ENCODE data around the gene SLC5A4.

DNA sequence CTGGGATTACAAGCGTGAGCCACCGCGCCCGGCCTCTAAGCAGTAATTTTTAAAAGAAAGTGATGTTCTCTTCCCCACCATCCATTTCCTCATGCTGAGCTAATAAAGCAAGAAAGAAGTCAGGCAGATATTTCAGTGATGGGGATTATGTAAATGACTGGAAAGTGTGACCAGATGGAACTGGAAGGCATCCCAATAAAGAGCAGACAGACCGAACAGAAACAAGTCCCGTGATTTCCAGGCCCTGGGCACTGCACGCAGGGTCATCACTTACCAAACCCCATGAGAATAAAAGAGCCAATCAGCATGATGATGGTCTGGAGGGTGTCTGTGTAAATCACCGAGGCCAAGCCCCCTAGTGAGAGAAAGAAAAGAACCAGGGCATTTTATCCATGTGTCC is 18.2 kb downstream of the SLC5A4 start:
- TF ChIP-seq, protein P1, sequence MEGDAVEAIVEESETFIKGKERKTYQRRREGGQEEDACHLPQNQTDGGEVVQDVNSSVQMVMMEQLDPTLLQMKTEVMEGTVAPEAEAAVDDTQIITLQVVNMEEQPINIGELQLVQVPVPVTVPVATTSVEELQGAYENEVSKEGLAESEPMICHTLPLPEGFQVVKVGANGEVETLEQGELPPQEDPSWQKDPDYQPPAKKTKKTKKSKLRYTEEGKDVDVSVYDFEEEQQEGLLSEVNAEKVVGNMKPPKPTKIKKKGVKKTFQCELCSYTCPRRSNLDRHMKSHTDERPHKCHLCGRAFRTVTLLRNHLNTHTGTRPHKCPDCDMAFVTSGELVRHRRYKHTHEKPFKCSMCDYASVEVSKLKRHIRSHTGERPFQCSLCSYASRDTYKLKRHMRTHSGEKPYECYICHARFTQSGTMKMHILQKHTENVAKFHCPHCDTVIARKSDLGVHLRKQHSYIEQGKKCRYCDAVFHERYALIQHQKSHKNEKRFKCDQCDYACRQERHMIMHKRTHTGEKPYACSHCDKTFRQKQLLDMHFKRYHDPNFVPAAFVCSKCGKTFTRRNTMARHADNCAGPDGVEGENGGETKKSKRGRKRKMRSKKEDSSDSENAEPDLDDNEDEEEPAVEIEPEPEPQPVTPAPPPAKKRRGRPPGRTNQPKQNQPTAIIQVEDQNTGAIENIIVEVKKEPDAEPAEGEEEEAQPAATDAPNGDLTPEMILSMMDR (IDR thresholded peaks at IDR 0.05) = no peak
- TF ChIP-seq POLR2AphosphoS5 (IDR thresholded peaks at IDR 0.05; ENCODE audit: low read depth, low read length) (no peak), REST (IDR thresholded peaks at IDR 0.05; ENCODE audit: insufficient read depth in 1 of 2, low read depth in 2 of 2, low read length in 1 of 2) (no peak), SIN3A (IDR thresholded peaks at IDR 0.05; ENCODE audit: borderline replicate concordance, insufficient read depth, low read depth, low read length) (no peak), TCF7L2 (IDR thresholded peaks at IDR 0.05; ENCODE audit: low read depth, low read length) (no peak)
